Measurements from ENCODE around the gene ANKRD60. TPM values are rescaled to one million over a fixed set of nuclear protein-coding genes. Genes with fewer than 3 reads are reported as not detected.

The ANKRD60 gene
- total RNA-seq, 1 donor from 2014 or later: not detected

DNA sequence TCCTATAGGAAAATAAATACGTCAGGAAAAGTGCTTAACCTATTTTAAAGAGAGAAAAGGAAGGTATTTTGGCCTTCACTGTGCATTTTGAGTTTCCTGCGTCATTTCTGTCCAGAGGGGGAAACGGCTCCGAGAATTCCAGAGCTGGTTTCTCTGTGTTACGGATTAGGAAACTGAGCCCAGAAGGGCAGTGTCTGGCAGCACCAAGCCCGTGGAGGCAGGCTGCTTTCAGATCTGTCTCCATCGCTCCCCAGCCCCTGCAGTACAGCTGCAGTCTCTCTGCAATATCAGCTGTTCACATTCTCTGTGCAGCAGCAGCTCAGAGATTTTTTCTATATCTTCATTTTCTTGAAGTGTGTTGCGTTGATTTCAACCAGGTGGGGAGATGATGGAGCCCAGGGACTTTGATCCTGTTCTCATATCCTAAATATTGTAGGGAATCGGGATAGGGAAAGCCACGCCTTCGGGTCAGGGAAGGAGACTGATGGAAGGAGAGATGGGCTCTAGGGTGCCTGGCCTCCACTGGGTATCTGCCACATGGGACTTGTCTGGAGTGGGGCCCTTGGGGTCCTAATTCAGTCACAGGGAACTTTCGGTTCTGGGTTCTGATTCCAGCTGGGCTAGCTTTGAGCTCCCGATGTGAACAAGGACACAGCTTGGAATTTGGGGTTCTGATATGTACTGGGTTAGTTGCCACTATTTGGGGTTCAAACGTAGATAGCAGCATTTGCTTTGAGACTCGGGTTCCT is 2.8 kb downstream of the ANKRD60 start:
- TF ChIP-seq, protein P1, sequence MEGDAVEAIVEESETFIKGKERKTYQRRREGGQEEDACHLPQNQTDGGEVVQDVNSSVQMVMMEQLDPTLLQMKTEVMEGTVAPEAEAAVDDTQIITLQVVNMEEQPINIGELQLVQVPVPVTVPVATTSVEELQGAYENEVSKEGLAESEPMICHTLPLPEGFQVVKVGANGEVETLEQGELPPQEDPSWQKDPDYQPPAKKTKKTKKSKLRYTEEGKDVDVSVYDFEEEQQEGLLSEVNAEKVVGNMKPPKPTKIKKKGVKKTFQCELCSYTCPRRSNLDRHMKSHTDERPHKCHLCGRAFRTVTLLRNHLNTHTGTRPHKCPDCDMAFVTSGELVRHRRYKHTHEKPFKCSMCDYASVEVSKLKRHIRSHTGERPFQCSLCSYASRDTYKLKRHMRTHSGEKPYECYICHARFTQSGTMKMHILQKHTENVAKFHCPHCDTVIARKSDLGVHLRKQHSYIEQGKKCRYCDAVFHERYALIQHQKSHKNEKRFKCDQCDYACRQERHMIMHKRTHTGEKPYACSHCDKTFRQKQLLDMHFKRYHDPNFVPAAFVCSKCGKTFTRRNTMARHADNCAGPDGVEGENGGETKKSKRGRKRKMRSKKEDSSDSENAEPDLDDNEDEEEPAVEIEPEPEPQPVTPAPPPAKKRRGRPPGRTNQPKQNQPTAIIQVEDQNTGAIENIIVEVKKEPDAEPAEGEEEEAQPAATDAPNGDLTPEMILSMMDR (IDR thresholded peaks at IDR 0.05): no peak
- H3K4me3 Mint-ChIP-seq (ENCODE audit: unreplicated experiment): no peak overlapping the region
- H3K9me3 Mint-ChIP-seq (ENCODE audit: low read depth): no peaks in the 10 kb centered on the region
- peaks cover 5% of the 10 kb centered on the region for H3K36me3 Mint-ChIP-seq (ENCODE audit: low read depth)
- no peak for DNase-seq (ENCODE audit: low spot score)
- peaks cover 12% of the 10 kb centered on the region for H3K4me1 Mint-ChIP-seq (ENCODE audit: low read depth)
- H3K27ac Mint-ChIP-seq (ENCODE audit: unreplicated experiment): no peak overlapping the region
- peaks cover 54% of the 10 kb centered on the region for H3K27me3 Mint-ChIP-seq (ENCODE audit: low read depth)

DNA sequence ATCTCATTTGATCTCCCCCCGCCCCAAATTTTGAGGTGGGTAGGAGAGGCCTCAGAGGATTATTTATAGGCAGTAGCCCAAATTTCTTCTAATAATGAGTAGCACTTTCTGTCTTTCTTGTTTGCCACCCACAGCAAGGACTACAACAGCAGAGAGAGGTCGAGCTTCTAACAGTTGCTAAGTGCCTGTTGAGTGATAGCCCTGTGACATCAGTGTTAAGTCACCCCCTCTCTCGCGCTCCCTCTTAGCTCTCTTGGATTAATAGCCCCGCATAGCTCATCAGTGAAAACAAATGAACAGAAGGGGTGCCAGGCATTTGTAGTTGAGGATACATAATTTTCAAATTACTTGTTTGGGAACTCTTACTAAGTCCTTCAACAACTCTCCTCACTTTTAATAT is 3.5 kb downstream of the ANKRD60 start:
- H3K27me3 Mint-ChIP-seq (ENCODE audit: low read depth): peaks cover 56% of the 10 kb centered on the region
- H3K27ac Mint-ChIP-seq (ENCODE audit: unreplicated experiment): no peak overlapping the region
- no peak overlapping the region for H3K4me3 Mint-ChIP-seq (ENCODE audit: unreplicated experiment)
- H3K9me3 Mint-ChIP-seq (ENCODE audit: low read depth): no peaks in the 10 kb centered on the region
- TF ChIP-seq, protein P1 (IDR thresholded peaks at IDR 0.05): no peak
- no peak for DNase-seq (ENCODE audit: low spot score)
- H3K36me3 Mint-ChIP-seq (ENCODE audit: low read depth): peaks cover 5% of the 10 kb centered on the region
- peaks cover 12% of the 10 kb centered on the region for H3K4me1 Mint-ChIP-seq (ENCODE audit: low read depth)

DNA sequence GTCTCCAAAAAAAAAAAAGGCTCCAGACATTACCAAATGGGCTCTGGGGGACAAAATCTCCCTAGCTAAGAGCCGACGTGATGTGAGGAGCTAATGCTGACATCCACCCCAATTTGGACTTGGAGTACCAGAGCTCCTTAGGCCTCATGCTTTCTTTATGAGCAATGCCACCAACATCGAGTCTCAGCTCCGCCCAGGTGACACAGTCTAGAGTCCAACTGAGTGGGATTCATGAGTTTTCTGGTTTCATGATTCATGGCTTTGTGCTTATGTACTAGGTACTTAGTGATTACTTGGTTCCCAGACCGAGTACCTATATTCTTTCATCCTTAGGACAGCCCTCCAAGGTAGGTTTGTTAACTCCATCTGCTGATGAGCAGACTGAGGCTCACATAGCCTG is 4.4 kb downstream of the ANKRD60 start:
- H3K4me3 Mint-ChIP-seq (ENCODE audit: unreplicated experiment): no peak overlapping the region
- H3K27me3 Mint-ChIP-seq (ENCODE audit: low read depth): peaks cover 57% of the 10 kb centered on the region
- H3K27ac Mint-ChIP-seq (ENCODE audit: unreplicated experiment): no peak overlapping the region
- peaks cover 8% of the 10 kb centered on the region for H3K4me1 Mint-ChIP-seq (ENCODE audit: low read depth)
- TF ChIP-seq, protein P1 (IDR thresholded peaks at IDR 0.05): no peak
- H3K9me3 Mint-ChIP-seq (ENCODE audit: low read depth): peaks cover 3% of the 10 kb centered on the region
- DNase-seq (ENCODE audit: low spot score): no peak
- H3K36me3 Mint-ChIP-seq (ENCODE audit: low read depth): peaks cover 8% of the 10 kb centered on the region

DNA sequence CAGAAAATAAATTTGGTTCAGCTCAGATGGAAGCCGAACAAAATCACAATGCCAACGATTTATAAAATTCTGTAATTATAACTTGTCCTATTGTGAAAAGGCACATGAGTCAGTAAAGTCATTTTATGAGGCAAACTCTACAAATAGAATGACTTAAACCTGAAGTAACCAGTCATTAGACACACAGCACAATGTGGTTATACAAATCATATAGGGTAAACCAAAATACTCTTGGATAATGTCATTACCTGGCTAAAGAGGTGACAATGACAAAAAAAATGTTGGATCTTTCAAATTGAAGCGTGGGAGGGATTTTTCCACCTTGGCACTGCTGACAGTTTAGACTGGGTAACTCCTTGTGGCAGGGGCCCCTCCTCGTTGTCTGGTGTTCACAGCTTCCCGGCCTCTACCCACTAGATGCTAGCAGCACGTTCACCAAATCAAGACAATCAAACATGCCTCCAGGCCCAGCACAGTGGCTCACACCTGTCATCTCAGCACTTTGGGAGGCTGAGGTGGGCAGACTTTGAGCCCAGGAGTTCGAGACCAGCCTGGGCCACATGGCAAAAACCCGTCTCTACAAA is 5.0 kb downstream of the ANKRD60 start:
- H3K27ac Mint-ChIP-seq (ENCODE audit: unreplicated experiment): no peak overlapping the region
- H3K36me3 Mint-ChIP-seq (ENCODE audit: low read depth): peaks cover 8% of the 10 kb centered on the region
- peaks cover 3% of the 10 kb centered on the region for H3K4me1 Mint-ChIP-seq (ENCODE audit: low read depth)
- H3K4me3 Mint-ChIP-seq (ENCODE audit: unreplicated experiment): no peak overlapping the region
- DNase-seq (ENCODE audit: low spot score): no peak
- peaks cover 9% of the 10 kb centered on the region for H3K9me3 Mint-ChIP-seq (ENCODE audit: low read depth)
- H3K27me3 Mint-ChIP-seq (ENCODE audit: low read depth): peaks cover 57% of the 10 kb centered on the region
- TF ChIP-seq, protein P1 (IDR thresholded peaks at IDR 0.05): no peak

DNA sequence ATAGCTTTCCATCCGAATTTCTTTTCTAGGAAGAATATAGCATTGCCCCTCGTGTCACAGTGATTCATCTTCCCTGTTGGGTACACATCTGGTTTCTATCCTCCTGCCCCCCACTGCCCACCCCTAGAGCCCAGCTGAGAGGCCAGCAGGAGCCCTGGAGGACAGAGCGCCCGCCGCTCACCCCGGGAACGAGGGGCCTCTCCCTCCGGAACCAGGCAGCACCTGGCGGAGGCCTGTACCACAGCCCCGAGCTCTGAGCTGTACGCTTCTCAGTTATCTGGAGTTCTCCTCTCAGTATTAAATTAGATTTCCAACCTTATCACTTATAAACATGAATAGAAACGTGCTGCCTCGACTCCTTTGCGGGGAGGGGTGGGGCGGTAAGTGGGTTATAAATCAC is 6.0 kb downstream of the ANKRD60 start:
- Mint-ChIP-seq H3K4me1 (ENCODE audit: low read depth) (no peaks in the 10 kb centered on the region), H3K27ac (ENCODE audit: unreplicated experiment) (no peak overlapping the region), H3K4me3 (ENCODE audit: unreplicated experiment) (no peak overlapping the region), H3K36me3 (ENCODE audit: low read depth) (peaks cover 8% of the 10 kb centered on the region), H3K27me3 (ENCODE audit: low read depth) (peaks cover 59% of the 10 kb centered on the region), H3K9me3 (ENCODE audit: low read depth) (peaks cover 11% of the 10 kb centered on the region)
- DNase-seq (ENCODE audit: low spot score): no peak
- TF ChIP-seq, protein P1 (IDR thresholded peaks at IDR 0.05): no peak

All from chondrocyte (in vitro differentiated cells).